A673 (cell line): Measurements from ENCODE around the gene UBXN10. TPM values are rescaled to one million over a fixed set of nuclear protein-coding genes. Genes with fewer than 3 reads are reported as not detected.

Source experiments
- BruUV-seq: library from RNA; stranded (reverse); fragments of 400-500 nt; replicated peaks from 2 replicates; lab custom pipeline; 2021; lab: Mats Ljungman, UMichigan
- CTCF ChIA-PET: fragments of 300-600 bp; sonication (Branson Sonifier 250); formaldehyde crosslinking; loops from one replicate; lab custom pipeline; 2022; ENCODE audit warnings: antibody characterized with exemption; lab: Charles Lee
- POLR2A ChIA-PET: fragments of 300-600 bp; sonication (Branson Sonifier 250); formaldehyde crosslinking; loops from one replicate; lab custom pipeline; 2022; ENCODE audit warnings: antibody characterized with exemption; ENCODE audit not compliant: low non-redundant PET; lab: Charles Lee
- DNase-seq: peaks from one replicate; pipeline ENCODE4 v3.0.0-alpha.2; 2015; ENCODE audit warnings: low spot score
- H3K27ac ChIP-seq: fragments of 200-600 bp; sonication (generic); 2 replicates; pipeline ENCODE4 v1.5.1; 2016; ENCODE audit warnings: mixed run types, low read depth, mild to moderate bottlenecking, mixed read lengths, antibody characterized with exemption, low read length; ENCODE audit not compliant: poor library complexity, severe bottlenecking
- H3K27me3 ChIP-seq: fragments of 200-600 bp; sonication (generic); replicated peaks from 2 replicates; pipeline ENCODE4 v1.6.1; 2017; ENCODE audit warnings: mixed run types, low read depth, mild to moderate bottlenecking, mixed read lengths, antibody characterized with exemption, low read length; ENCODE audit not compliant: insufficient read depth, poor library complexity
- H3K36me3 ChIP-seq: fragments of 200-600 bp; sonication (generic); 2 replicates; pipeline ENCODE4 v1.6.1; 2016; ENCODE audit warnings: mixed run types, mild to moderate bottlenecking, mixed read lengths, antibody characterized with exemption, low read length; ENCODE audit not compliant: insufficient read depth, poor library complexity, severe bottlenecking
- H3K4me1 ChIP-seq: fragments of 200-600 bp; sonication (generic); 2 replicates; pipeline ENCODE4 v1.6.1; 2017; ENCODE audit warnings: mixed run types, mild to moderate bottlenecking, mixed read lengths, antibody characterized with exemption, low read length; ENCODE audit not compliant: insufficient read depth, poor library complexity, severe bottlenecking
- H3K4me3 ChIP-seq: fragments of 200-600 bp; sonication (generic); 2 replicates; pipeline ENCODE4 v1.5.1; 2016; ENCODE audit warnings: low read depth, mixed run types, mild to moderate bottlenecking, mixed read lengths, low read length; ENCODE audit not compliant: poor library complexity, severe bottlenecking
- H3K9me3 ChIP-seq: fragments of 200-600 bp; sonication (generic); 2 replicates; pipeline ENCODE4 v1.6.1; 2016; ENCODE audit warnings: mixed run types, low read depth, mild to moderate bottlenecking, mixed read lengths, antibody characterized with exemption, low read length; ENCODE audit not compliant: poor library complexity, severe bottlenecking
- CTCF ChIP-seq: fragments of 300-800, 200-600 bp; sonication (generic); conservative IDR thresholded peaks from 2 replicates; pipeline ENCODE4 v1.5.1; 2017; ENCODE audit warnings: low read depth, mild to moderate bottlenecking, antibody characterized with exemption, low read length, moderate library complexity, mixed read lengths
- EZH2 ChIP-seq: fragments of 200-600 bp; sonication (generic); IDR thresholded peaks from 2 replicates; pipeline ENCODE4 v1.6.1; 2017; ENCODE audit warnings: borderline replicate concordance, low read depth, mild to moderate bottlenecking, mixed read lengths, antibody characterized with exemption, low read length; ENCODE audit not compliant: poor library complexity, severe bottlenecking
- intact Hi-C: fragments of 100-400 bp; cut with micrococcal nuclease; formaldehyde crosslinking; loops from one replicate; pipeline ENCODE4 v1.10.0; 2022; ENCODE audit not compliant: unreplicated experiment
- total RNA-seq: library from RNA; stranded (reverse); gene quantifications from 2 replicates; pipeline ENCODE4 v1.2.3, GENCODE V29; 2021

Gene UBXN10
- total RNA-seq, 1 experiment from 2014 or later = not detected

- Histone ChIP-seq H3K27ac (no peak overlapping the region), H3K4me1 (peaks cover 5% of the 10 kb centered on the region), H3K27me3 (peaks cover 75% of the 10 kb centered on the region), H3K9me3 (no peaks in the 10 kb centered on the region), H3K4me3 (no peak overlapping the region), H3K36me3 (no peaks in the 10 kb centered on the region)
- POLR2A ChIA-PET = no interaction called here
- CTCF ChIA-PET = no interaction called here
- BruUV-seq = no TSS peak
- no peak for TF ChIP-seq EZH2
- TF ChIP-seq CTCF = no peak
- intact Hi-C loops = no loop called here
- DNase-seq = no peak
Observed at GRCh38 chr1:20191266-20191825, 5.5 kb downstream of the UBXN10 start.

- Histone ChIP-seq H3K4me1 (peaks cover 5% of the 10 kb centered on the region), H3K36me3 (no peaks in the 10 kb centered on the region), H3K27me3 (peaks cover 65% of the 10 kb centered on the region), H3K27ac (no peak overlapping the region), H3K4me3 (no peak overlapping the region), H3K9me3 (no peaks in the 10 kb centered on the region)
- POLR2A ChIA-PET = no interaction called here
- no peak for DNase-seq
- CTCF ChIA-PET = no interaction called here
- BruUV-seq = no TSS peak
- intact Hi-C loops = no loop called here
- TF ChIP-seq EZH2 (no peak), CTCF (no peak)
Observed at GRCh38 chr1:20192364-20192763, 6.5 kb downstream of the UBXN10 start.

- no peaks in the 10 kb centered on the region for H3K9me3 ChIP-seq
- H3K4me3 ChIP-seq = no peak overlapping the region
- TF ChIP-seq CTCF (no peak), EZH2 (no peak)
- CTCF ChIA-PET = no interaction called here
- no peak overlapping the region for H3K27ac ChIP-seq
- intact Hi-C loops = no loop called here
- POLR2A ChIA-PET = no interaction called here
- H3K27me3 ChIP-seq = peaks cover 59% of the 10 kb centered on the region
- no peaks in the 10 kb centered on the region for H3K36me3 ChIP-seq
- BruUV-seq = no TSS peak
- DNase-seq = no peak
- peaks cover 5% of the 10 kb centered on the region for H3K4me1 ChIP-seq
Observed at GRCh38 chr1:20192871-20193411, 7.0 kb downstream of the UBXN10 start.
